ENCODE results near the gene KIAA0930.
A peak's percentile ranks its signal among the peaks of the same experiment; 100 is the strongest.

KIAA0930 gene

GRCh38 chr22:45235101-45235777, 5.5 kb downstream of the KIAA0930 start:
- peak overlapping the region; percentile 47 for H3K4me3 ChIP-seq (ENCODE audit: low read depth, low read length)
- TF ChIP-seq CTCF (IDR thresholded peaks at IDR 0.05; ENCODE audit: borderline replicate concordance, insufficient read depth, low read depth, low read length), result no peak

- TF ChIP-seq CTCF (IDR thresholded peaks at IDR 0.05; ENCODE audit: borderline replicate concordance, insufficient read depth, low read depth, low read length), result no peak
- H3K4me3 ChIP-seq (ENCODE audit: low read depth, low read length), result no peak overlapping the region
These were observed 6.9 kb downstream of the KIAA0930 start for GRCh38 chr22:45233827-45234226.

- TF ChIP-seq CTCF (IDR thresholded peaks at IDR 0.05; ENCODE audit: borderline replicate concordance, insufficient read depth, low read depth, low read length), result no peak
These were observed 7.3 kb downstream of the KIAA0930 start for GRCh38 chr22:45233386-45233785.

GRCh38 chr22:45231293-45231692, 9.4 kb downstream of the KIAA0930 start:
- H3K4me3 ChIP-seq (ENCODE audit: low read depth, low read length), result no peak overlapping the region
- TF ChIP-seq CTCF (IDR thresholded peaks at IDR 0.05; ENCODE audit: borderline replicate concordance, insufficient read depth, low read depth, low read length), result no peak

More at GRCh38 chr22:45233386-45233785, 7.3 kb downstream of the KIAA0930 start:
- no peak overlapping the region for H3K4me3 ChIP-seq (ENCODE audit: low read depth, low read length)

GRCh38 chr22:45230026-45230721, 10.5 kb downstream of the KIAA0930 start:
- no peak for TF ChIP-seq CTCF (IDR thresholded peaks at IDR 0.05; ENCODE audit: borderline replicate concordance, insufficient read depth, low read depth, low read length)
- no peak overlapping the region for H3K4me3 ChIP-seq (ENCODE audit: low read depth, low read length)

GRCh38 chr22:45229181-45229580, 11.5 kb downstream of the KIAA0930 start:
- no peak overlapping the region for H3K4me3 ChIP-seq (ENCODE audit: low read depth, low read length)
- no peak for TF ChIP-seq CTCF (IDR thresholded peaks at IDR 0.05; ENCODE audit: borderline replicate concordance, insufficient read depth, low read depth, low read length)

GRCh38 chr22:45228401-45228754, 12.3 kb downstream of the KIAA0930 start:
- TF ChIP-seq CTCF (IDR thresholded peaks at IDR 0.05; ENCODE audit: borderline replicate concordance, insufficient read depth, low read depth, low read length), result no peak
- H3K4me3 ChIP-seq (ENCODE audit: low read depth, low read length), result no peak overlapping the region

All from GM12875 (cell line).